Activated naive CD8-positive, alpha-beta T cell treated with anti-CD3 and anti-CD28 coated beads for 36 hours (primary cell): ENCODE data around the gene ACBD4. TPM values are rescaled to one million over a fixed set of nuclear protein-coding genes. Genes with fewer than 3 reads are reported as not detected.
A peak's percentile ranks its signal among the peaks of the same experiment; 100 is the strongest.

Source experiments
- DNase-seq: peaks from one replicate; pipeline ENCODE4 v3.0.0; 2021
- H3K27ac Mint-ChIP-seq: one replicate; pipeline ENCODE4 v1.8.0; 2022; ENCODE audit warnings: mild to moderate bottlenecking, moderate library complexity, mixed read lengths
- H3K27me3 Mint-ChIP-seq: one replicate; pipeline ENCODE4 v1.8.0; 2022; ENCODE audit warnings: mild to moderate bottlenecking, mixed read lengths
- H3K36me3 Mint-ChIP-seq: one replicate; pipeline ENCODE4 v1.8.0; 2021; ENCODE audit warnings: mild to moderate bottlenecking, mixed read lengths
- H3K4me1 Mint-ChIP-seq: one replicate; pipeline ENCODE4 v1.8.0; 2021; ENCODE audit warnings: mixed read lengths
- H3K4me3 Mint-ChIP-seq: one replicate; pipeline ENCODE4 v1.8.0; 2022; ENCODE audit warnings: mild to moderate bottlenecking, moderate library complexity, mixed read lengths
- H3K9me3 Mint-ChIP-seq: one replicate; pipeline ENCODE4 v1.8.0; 2022; ENCODE audit warnings: mixed read lengths
- total RNA-seq, 2 experiments: library from RNA; stranded (reverse); gene quantifications; one replicate each; pipeline ENCODE4 v1.2.3, GENCODE V29; 2021

ACBD4 gene
- total RNA-seq, 2 experiments from 2014 or later: 8.6 to 8.9 TPM

DNA sequence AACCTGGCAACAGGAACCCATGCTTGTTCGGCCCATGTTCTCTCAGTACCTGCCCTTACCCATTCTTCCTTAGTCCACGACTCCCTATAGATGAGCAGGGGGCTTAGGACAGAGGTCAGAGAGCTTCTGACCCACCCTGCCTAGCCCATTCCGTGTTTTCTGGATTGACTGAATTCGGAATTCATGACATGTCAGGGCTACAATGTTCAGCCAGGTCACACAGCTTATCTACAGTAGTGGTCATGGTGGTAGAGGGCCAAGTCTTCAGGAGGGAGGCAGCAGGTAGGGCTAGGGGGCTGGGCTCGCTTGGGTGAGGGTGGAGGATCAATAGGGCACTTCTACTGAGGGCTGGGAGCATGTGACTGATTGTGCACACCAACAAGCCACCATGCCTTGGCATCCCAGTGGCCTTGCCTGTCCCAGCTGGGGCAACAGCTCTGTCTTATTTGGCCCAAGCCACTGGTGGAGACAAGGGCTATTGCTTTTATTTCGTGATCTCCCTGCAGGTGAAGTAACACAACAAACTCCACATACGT is 29.3 kb downstream of the ACBD4 start:
- Mint-ChIP-seq H3K27ac (no peak overlapping the region), H3K4me1 (peaks cover 8% of the 10 kb centered on the region)

DNA sequence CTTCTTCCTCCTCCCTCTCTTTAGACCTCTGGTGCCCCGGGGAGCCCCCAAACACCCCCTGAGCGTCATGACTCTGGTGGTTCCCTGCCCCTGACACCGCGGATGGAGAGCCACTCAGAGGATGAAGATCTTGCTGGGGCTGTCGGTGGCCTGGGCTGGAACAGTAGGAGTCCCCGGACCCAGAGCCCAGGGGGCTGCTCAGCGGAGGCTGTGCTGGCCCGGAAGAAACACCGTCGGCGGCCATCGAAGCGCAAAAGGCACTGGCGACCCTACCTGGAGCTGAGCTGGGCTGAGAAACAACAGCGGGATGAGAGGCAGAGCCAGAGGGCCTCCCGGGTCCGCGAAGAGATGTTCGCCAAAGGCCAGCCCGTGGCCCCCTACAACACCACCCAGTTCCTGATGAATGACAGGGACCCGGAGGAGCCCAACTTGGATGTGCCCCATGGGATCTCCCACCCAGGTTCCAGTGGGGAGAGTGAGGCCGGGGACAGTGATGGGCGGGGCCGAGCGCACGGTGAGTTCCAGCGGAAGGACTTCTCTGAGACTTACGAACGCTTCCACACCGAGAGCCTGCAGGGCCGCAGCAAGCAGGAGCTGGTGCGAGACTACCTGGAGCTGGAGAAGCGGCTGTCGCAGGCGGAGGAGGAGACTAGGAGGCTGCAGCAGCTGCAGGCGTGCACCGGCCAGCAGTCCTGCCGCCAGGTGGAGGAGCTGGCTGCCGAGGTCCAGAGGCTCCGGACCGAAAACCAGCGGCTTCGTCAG is 33.7 kb downstream of the ACBD4 start:
- H3K4me1 Mint-ChIP-seq: peaks cover 29% of the 10 kb centered on the region
- H3K9me3 Mint-ChIP-seq: no peaks in the 10 kb centered on the region
- no peak overlapping the region for H3K4me3 Mint-ChIP-seq
- H3K27ac Mint-ChIP-seq: no peak overlapping the region
- H3K36me3 Mint-ChIP-seq: no peaks in the 10 kb centered on the region
- no peak for DNase-seq
- H3K27me3 Mint-ChIP-seq: no peaks in the 10 kb centered on the region

More for the DNA sequence above, 29.3 kb downstream of the ACBD4 start:
- no peak for DNase-seq
- Mint-ChIP-seq H3K36me3 (peaks cover 12% of the 10 kb centered on the region), H3K27me3 (no peaks in the 10 kb centered on the region), H3K9me3 (no peaks in the 10 kb centered on the region), H3K4me3 (no peak overlapping the region)

- peak overlapping the region; percentile 84 for H3K27ac Mint-ChIP-seq
- H3K4me3 Mint-ChIP-seq: no peak overlapping the region
- no peaks in the 10 kb centered on the region for H3K27me3 Mint-ChIP-seq
- H3K9me3 Mint-ChIP-seq: no peaks in the 10 kb centered on the region
- H3K36me3 Mint-ChIP-seq: no peaks in the 10 kb centered on the region
- peaks cover 26% of the 10 kb centered on the region for H3K4me1 Mint-ChIP-seq
- DNase-seq: no peak
Measured at GRCh38 chr17:45170280-45170930, 34.9 kb downstream of the ACBD4 start.

DNA sequence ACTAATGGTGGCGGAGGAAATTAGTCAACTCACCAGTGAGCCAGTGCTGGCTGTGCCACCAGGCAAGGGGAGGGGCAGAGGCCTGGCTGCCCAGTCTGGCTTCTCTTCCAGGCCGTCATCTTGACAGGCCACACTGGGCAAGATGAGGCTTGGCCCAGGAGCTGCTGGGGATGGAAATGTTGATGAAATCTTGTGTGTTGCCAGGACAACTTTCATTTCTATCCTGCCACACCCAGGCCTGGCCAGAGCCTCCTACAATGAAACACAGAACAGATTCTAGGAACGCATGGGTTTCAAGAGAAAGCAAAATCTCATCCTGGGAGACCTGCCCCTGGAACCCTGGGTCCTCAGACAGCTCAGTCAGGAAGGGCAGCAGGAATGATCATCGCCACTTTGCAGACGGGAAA is 35.4 kb downstream of the ACBD4 start:
- H3K4me1 Mint-ChIP-seq: peaks cover 25% of the 10 kb centered on the region
- peak overlapping the region; percentile 84 for H3K27ac Mint-ChIP-seq
- H3K36me3 Mint-ChIP-seq: no peaks in the 10 kb centered on the region
- no peaks in the 10 kb centered on the region for H3K27me3 Mint-ChIP-seq
- no peak overlapping the region for H3K4me3 Mint-ChIP-seq
- H3K9me3 Mint-ChIP-seq: no peaks in the 10 kb centered on the region
- DNase-seq: no peak

DNA sequence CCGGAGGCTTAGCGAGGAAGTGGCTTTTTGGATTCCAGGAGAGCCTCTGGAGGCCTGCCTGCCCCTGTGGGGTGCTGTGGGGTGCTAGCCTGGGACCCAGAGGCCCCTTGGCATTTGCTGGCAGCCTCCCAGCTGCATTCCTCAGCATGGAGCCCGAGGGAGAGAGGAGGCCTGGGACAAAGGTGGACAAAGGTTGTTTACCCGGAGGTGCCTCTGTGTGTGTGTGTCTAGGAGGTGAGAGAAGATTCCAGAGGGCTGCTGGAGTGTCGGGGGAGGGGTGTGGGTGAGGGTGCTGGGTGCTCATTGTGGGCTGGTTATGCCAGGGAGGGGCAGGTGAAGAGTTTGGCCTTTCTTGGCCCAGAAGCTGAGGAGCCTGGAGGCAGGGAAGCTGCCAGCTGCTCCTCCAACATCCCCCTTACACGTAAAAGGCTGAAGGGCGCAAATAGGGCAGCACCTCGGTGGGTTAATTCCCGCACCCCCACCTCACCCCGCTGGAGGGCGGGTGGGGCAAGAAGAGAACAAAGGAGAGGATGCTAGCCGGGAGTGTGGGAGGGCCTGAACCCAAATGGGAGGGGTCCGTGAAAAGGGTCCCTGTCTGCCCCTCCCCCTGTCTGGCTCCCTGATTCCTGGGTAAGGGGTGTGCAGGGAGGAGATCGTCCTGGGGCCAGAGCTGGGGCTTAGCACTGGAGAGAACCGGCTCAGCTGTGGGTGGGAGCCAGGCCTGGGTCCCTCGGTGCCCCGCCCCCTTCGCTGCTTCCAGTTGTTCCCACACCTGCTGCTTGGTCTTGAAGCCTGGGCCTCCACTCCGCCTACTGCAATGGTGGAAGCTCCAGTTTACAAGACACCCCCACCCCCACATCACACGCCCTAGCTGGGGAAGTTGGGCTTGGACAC is 36.1 kb downstream of the ACBD4 start:
- H3K27me3 Mint-ChIP-seq: no peaks in the 10 kb centered on the region
- DNase-seq: no peak
- H3K4me1 Mint-ChIP-seq: peaks cover 25% of the 10 kb centered on the region
- H3K27ac Mint-ChIP-seq: peak overlapping the region; percentile 84
- peak overlapping the region; percentile 50 for H3K4me3 Mint-ChIP-seq
- no peaks in the 10 kb centered on the region for H3K36me3 Mint-ChIP-seq
- no peaks in the 10 kb centered on the region for H3K9me3 Mint-ChIP-seq

DNA sequence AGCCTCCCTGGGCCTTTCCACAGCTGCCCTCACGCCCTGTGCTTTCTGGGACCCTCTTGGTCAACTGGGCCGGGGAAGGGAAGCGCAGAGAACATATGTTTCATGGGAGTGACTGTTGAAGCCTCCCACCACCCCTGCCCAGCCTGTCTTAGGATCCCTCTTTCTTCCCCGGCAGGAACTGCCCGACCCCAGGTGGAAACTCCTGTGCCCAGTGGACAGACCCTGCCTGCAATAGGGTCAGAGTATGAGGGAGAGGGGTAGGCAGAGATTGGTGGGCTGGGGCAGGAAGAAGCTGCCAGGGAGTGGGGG is 36.7 kb downstream of the ACBD4 start:
- no peak for DNase-seq
- H3K4me1 Mint-ChIP-seq: peaks cover 25% of the 10 kb centered on the region
- H3K27ac Mint-ChIP-seq: peak overlapping the region; percentile 82
- peak overlapping the region; percentile 50 for H3K4me3 Mint-ChIP-seq
- H3K9me3 Mint-ChIP-seq: no peaks in the 10 kb centered on the region
- no peaks in the 10 kb centered on the region for H3K27me3 Mint-ChIP-seq
- H3K36me3 Mint-ChIP-seq: no peaks in the 10 kb centered on the region

- Mint-ChIP-seq H3K4me3 (peak overlapping the region; percentile 50), H3K36me3 (no peaks in the 10 kb centered on the region), H3K9me3 (no peaks in the 10 kb centered on the region), H3K4me1 (peaks cover 25% of the 10 kb centered on the region), H3K27me3 (no peaks in the 10 kb centered on the region), H3K27ac (peak overlapping the region; percentile 82)
- peak; percentile 64 for DNase-seq
Measured at GRCh38 chr17:45172541-45173286, 37.2 kb downstream of the ACBD4 start.

DNA sequence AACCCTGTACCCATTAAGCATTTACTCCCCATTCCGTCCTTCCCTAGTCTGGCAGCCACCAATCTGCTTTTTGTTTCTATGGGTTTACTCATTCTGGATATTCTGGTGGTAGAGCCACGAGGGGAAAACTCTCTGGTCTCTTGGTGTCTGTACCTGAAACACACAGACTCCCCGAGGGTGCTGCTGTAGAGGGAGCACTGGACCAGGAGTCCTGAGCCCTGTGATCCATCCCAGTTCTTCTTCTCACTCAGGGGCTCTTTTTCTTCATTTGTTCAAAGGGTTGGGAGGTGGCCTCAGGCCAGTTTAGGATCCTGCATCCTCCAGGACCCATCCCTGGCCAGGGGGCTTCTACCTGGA is 40.2 kb downstream of the ACBD4 start:
- no peaks in the 10 kb centered on the region for H3K27me3 Mint-ChIP-seq
- H3K4me3 Mint-ChIP-seq: no peak overlapping the region
- H3K27ac Mint-ChIP-seq: no peak overlapping the region
- peaks cover 20% of the 10 kb centered on the region for H3K4me1 Mint-ChIP-seq
- no peak for DNase-seq
- no peaks in the 10 kb centered on the region for H3K36me3 Mint-ChIP-seq
- no peaks in the 10 kb centered on the region for H3K9me3 Mint-ChIP-seq

DNA sequence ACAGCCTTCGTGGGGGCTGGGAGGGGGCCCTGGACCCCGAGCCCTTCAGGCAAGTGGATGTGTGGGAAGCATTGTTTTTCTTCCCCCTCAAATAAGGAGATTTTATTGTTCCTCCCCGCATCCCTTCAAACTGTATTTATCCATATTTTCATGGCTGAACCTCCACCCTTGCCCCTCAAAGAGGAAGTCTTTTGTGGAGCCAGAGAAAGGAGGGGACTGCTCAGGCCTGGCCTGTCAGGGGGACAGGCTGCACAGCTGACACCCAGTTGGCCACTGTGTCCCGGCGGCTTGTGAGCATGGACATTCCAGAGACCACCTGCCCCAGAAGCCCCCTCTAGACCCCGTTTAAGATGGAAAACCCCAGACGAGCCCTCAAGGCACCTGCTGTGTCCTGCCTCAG is 42.1 kb downstream of the ACBD4 start:
- peaks cover 5% of the 10 kb centered on the region for H3K4me1 Mint-ChIP-seq
- no peak overlapping the region for H3K27ac Mint-ChIP-seq
- no peaks in the 10 kb centered on the region for H3K27me3 Mint-ChIP-seq
- H3K36me3 Mint-ChIP-seq: no peaks in the 10 kb centered on the region
- H3K4me3 Mint-ChIP-seq: no peak overlapping the region
- DNase-seq: no peak
- no peaks in the 10 kb centered on the region for H3K9me3 Mint-ChIP-seq

GRCh38 chr17:45184144-45184543 is 48.7 kb downstream of the ACBD4 start:
- H3K4me1 Mint-ChIP-seq: no peaks in the 10 kb centered on the region
- H3K9me3 Mint-ChIP-seq: no peaks in the 10 kb centered on the region
- no peaks in the 10 kb centered on the region for H3K27me3 Mint-ChIP-seq
- no peak overlapping the region for H3K4me3 Mint-ChIP-seq
- H3K36me3 Mint-ChIP-seq: no peaks in the 10 kb centered on the region
- no peak overlapping the region for H3K27ac Mint-ChIP-seq
- no peak for DNase-seq

DNA sequence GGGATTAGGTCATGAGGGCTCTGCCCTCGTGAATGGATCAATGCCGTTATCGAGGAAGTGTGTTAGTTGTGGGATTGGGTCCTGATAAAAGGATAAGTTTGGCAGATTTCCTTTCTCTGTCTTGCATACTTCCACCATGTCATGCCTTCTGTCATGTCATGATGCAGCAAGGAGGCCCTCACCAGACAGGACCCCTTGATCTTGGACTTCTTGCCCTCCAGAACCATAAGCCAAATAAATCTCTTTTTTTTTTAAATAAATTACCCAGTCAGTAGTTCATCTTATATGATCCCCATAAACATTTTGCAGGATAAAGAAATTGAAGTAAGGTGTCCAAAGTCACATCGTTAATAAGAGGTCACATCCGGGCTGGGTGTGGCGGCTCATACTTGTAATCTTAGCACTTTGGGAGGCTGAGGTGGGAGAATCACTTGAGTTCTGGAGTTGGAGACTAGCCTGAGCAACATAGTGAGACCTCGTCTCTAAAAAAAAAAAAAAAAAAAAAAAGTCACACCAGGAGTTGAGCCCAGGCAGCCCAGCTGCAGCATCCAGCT is 51.4 kb downstream of the ACBD4 start:
- DNase-seq: no peak
- no peaks in the 10 kb centered on the region for H3K9me3 Mint-ChIP-seq
- no peaks in the 10 kb centered on the region for H3K4me1 Mint-ChIP-seq
- H3K4me3 Mint-ChIP-seq: no peak overlapping the region
- H3K27ac Mint-ChIP-seq: no peak overlapping the region
- H3K36me3 Mint-ChIP-seq: no peaks in the 10 kb centered on the region
- no peaks in the 10 kb centered on the region for H3K27me3 Mint-ChIP-seq

- Mint-ChIP-seq H3K36me3 (no peaks in the 10 kb centered on the region), H3K9me3 (no peaks in the 10 kb centered on the region), H3K27me3 (no peaks in the 10 kb centered on the region), H3K4me1 (no peaks in the 10 kb centered on the region), H3K27ac (no peak overlapping the region), H3K4me3 (no peak overlapping the region)
- no peak for DNase-seq
Measured at GRCh38 chr17:45189009-45189408, 53.5 kb downstream of the ACBD4 start.

GRCh38 chr17:45190503-45191255 is 55.2 kb downstream of the ACBD4 start:
- Mint-ChIP-seq H3K4me1 (no peaks in the 10 kb centered on the region), H3K36me3 (no peaks in the 10 kb centered on the region), H3K9me3 (peaks cover 1% of the 10 kb centered on the region), H3K4me3 (no peak overlapping the region), H3K27ac (no peak overlapping the region), H3K27me3 (no peaks in the 10 kb centered on the region)
- DNase-seq: no peak
